GM19467 (cell line): ENCODE measurements around the gene COA8.
A peak's percentile ranks its signal among the peaks of the same experiment; 100 is the strongest.

ENCODE experiments used
- ATAC-seq: cut with Tn5 transposase; IDR thresholded peaks from one replicate; pipeline ENCODE4 v1.9.1; 2021; ENCODE audit warnings: mild to moderate bottlenecking, moderate library complexity; ENCODE audit not compliant: unreplicated experiment

The COA8 gene

DNA sequence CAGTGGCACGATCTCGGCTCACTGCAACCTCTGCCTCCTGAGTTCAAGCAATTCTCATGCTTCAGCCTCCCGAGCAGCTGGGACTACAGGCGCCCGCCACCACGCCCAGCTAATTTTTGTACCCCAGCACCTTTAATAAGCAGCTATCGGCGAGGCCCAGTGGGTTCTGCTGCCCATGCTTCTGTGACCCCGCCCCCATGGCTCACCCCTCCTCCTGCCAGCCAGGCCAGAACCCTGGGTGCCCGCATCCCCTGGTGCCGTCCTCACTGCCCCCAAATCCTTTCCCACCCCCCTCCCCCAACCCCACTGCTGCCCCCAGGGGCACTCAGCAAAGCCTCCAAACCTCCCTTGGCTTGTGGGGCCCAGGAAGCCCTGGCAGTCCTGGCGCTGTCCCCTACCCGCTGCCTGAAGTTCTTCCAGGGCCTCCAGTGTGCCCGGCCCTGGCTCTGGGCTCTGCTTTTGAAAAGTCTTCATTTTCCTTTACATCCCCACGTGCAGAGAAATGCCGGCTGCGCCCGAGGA is 14.8 kb upstream of the COA8 start:
- no peak for ATAC-seq

DNA sequence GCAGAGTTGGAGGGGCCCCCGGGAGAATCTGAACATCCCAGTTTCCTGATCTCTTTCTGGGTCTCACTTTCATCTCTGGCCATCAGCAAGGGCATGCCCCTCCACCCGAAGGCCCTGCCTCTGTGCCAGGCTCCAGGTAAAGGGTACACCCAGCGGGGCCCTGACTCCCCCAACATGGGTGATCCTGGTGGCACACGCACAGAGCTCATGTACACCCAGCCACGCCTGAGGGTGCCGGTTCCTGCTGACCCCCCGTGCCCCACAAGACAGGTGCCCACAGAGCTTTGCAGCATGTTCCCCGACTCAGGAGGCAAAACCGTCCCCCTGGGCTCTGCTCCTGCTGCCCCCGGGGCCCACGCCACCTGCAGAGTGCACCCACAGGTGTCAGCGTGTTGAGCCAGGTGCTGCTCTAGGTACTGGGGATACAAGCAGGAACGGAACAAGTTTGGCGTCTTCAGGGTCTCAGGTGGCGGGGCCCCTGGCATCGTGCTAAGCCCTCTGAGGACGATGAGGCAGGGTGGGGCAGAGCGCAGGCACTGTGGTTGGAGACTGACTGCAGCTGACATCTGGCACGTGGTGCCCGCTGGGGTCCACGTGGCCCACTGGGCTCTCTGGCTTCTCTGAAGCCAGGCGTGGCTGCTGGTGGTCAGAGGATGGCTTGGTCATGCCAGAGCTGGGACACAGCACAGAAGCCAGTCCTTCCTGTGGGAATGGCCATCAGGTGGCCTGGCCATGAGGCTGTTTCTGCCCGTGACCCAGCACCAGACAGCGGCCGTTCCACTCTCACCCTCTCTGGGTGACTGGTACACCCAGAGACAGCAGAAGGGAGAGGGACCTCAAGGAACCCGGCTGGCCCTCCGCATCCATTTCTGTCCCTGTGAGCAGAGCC is 14.1 kb upstream of the COA8 start:
- no peak for ATAC-seq

DNA sequence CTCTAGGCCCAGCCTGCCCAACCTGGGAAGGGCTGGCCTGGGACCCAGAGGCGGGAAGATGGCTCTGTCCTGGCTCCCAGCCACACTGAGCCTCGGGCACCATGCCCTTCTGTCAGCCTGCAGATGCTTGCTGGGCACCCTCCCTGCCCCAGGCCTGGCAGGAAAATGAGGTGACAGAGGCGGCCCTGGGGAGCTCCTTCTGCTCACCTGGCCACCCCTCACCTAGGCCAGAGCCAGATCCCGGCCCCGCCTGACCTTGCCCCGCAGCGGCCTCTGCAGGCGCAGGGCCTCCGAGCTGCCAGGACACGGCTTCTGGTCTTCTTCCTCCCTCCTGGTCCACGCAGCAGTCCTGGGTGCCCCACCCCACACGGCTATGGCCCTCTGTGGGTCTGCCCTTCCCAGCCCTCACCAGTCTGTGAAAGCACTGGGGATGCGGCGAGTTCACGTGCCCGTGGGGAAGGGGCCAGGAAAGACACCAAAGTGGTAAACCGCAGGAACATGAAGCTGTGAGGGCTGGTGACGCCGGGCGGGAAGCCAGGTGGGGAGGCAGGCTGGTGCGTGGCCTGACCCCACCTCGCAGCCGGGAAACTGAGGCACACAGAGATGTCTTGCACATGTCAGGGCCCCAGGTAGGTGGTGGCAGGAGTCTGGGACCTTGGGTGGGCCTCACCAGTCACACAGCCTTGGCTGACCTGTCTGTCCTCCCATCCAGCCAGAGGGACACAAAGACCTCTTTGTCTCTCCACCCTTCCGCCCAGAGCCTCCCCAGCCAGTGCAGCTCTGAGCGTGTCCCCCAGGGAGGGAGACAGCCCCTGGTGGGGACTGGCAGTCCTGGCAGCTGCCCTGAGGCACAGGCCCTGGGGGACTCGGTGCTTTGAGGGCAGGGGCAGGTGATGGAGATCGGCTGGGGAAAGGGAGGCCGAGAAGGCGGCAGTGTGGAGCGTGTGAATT is 13.1 kb upstream of the COA8 start:
- no peak for ATAC-seq

DNA sequence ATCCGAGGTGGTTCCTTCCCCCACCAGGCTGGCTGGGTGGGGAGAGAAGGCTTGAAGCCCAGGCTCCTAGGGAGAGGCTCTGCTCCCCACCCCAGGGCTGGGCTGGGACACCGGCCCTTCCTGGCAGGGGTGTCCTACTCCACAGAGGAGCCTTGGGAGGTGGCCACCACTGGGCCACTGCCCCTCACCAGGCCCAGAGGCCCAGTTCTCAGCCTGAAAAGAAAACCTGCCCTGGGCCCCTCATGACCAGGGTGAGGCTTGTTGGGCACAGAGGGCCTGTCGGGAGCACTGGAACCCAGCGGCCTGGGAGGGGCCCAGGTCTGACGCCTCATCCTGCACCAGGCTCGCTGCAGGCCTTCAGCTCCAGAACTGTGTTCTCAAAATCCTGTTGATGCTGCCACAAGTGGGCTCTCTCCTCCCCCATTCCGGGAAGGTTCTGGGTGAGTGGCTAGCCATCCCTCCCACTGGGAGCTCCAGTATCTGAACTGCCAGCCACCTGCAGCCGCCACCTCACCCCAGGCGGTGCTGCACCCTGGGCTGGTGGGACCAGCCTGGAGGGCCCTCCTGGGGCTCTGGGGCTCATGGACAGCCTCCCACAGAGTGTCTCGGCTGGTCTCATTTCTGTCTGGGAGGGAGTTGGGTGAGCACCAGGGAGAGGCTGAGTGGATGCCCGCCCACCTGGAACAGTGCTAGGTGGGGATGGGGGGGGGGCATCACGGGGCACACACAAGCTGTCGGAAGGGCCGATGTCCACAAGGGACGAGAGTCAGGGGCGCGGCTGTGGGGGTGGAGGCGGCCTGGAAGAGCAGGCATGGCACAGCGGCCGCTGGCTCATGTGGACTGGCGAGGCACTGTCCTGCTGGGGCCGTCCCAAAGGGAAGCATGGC is 12.1 kb upstream of the COA8 start:
- no peak for ATAC-seq

- no peak for ATAC-seq
Measured at GRCh38 chr14:103551338-103551762, 11.4 kb upstream of the COA8 start.

GRCh38 chr14:103552011-103552845 is 10.5 kb upstream of the COA8 start:
- ATAC-seq = no peak

- no peak for ATAC-seq
Measured at GRCh38 chr14:103552846-103553210, 9.9 kb upstream of the COA8 start.

DNA sequence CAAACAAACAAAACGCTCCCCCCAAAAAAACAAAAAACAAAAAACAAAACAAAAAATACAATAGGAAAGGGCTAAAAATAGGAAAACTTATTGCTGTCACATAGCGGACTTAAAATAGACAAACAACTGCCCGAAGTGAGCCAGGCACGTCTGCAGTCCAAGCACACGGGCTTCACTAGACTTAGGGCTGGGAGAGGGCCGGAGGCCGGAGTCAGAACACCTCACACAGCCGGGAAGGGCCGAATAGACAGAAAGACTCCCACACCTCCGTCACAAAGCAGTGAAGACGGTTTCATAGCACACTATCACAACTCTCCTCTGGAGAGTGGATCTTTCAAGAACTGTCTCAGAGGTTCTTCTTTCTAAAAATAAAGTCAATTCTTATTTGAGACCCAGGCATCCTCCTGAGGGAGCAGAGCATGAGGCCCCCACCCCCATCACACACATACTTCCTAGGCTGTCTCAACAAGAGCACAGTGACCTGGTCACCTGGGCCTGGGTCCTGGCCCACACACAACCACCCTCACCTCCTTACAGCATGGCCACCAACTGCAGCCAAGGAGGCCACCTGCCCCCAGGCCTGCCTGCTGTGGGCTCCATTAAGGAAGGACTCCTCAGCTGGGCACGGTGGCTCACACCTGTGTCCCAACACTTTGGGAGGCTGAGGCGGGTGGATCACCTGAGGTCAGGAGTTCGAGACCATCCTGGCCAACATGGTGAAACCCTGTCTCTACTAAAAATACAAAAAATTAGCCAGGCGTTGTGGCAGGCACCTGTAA is 7.0 kb upstream of the COA8 start:
- ATAC-seq = no peak

DNA sequence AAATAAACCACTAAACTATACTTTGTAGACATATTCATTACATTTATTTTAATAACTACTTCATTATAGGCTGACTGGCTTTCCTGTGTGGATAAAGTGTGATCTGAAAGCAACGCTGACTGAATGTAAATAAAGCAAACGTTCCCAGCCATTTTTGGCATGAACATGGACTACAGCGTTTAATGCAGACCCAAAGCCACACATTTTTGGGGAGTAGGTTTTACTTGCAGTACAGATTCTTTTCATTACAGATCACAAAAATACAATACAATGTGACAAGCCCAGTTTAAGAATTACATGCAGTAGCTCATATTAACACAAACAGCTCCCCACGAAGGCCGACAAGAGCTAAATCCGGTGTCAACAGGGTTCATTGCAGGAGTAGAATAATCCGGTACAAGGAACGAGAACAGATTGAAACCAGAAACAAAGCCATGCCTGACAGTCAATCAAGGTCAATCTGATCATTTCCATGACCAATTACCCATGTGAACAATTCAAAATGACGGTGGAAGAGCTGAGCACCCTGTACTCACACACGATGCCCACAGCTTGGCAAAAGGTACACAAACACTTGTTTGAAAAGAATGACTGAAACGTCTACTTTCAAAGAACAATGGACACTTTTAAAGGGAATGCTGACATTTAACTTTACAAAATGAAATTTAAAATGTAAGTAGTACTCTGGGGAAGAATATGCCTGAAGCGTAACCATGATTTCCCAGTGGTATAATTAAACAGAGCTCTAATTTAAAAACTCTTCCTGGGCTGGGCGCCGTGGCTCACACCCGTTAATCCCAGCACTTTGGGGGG is 5.6 kb upstream of the COA8 start:
- no peak for ATAC-seq

GRCh38 chr14:103558071-103558882 is 4.5 kb upstream of the COA8 start:
- ATAC-seq = no peak

- ATAC-seq = no peak
Measured at GRCh38 chr14:103559766-103560165, 3.0 kb upstream of the COA8 start.

- no peak for ATAC-seq
Measured at GRCh38 chr14:103560691-103561090, 2.1 kb upstream of the COA8 start.

DNA sequence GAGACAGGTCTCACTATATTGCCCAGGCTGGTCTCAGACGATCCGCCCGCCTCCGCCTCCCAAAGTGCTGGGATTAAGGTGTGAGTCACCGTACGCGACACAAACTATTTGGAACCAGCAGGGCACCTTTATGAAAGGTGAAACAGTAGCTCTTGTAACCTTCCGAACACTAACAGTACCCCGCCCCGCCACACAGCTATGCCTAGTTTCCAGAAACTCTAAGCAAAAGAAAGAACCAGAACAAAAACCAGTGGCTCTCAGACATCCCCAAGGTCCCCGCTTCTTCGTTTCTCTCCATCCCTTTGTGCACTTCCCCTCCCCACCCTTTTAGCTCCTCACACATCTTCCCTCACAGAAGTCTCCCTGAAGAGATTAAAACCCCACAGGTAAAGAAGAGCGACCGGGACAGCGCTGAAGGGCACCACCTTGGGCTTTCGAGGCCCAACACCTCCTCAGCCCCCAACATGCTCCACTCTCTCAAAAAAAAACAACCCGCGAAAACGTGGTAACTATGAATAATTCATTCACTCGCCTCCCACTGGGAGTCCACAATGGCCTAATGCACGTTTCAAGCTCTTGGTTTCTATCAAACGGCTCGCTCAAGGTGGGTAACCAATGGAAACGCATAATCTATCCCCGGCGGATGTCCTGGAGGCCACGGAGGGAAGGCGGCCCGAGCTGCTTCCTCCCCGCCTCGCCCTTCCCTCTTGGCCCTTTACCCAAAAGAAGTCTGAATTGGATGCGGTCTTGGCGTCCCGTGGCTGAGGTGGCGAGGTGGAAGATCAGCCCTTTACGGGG is 1.2 kb upstream of the COA8 start:
- ATAC-seq = peak; percentile 17

GRCh38 chr14:103562179-103562428 is 656 bp upstream of the COA8 start:
- ATAC-seq = peak; percentile 19

DNA sequence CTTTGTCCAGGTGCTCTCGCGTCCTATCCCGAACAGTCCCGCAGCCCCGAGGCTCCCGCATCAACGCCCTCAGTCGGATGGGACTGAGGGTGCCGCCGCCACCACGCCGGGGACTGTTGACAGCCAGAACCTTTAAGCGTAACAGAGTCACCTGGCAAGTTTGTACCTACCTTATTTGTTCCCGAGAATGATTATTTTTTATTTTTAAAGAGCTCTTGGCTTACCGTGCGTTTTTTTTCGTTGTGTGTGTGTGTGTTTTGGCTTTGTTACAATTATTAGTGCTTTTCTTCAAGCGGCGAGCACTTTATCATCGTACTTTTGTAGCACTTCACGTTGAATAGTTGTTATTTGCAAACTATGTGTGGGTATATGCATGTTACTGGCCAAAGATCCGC is 463 bp downstream of the COA8 start:
- ATAC-seq = no peak

- no peak for ATAC-seq
Measured at GRCh38 chr14:103563844-103564505, 1.2 kb downstream of the COA8 start.
